ENCODE data around the gene ELAVL1. TPM values are rescaled to one million over a fixed set of nuclear protein-coding genes. Genes with fewer than 3 reads are reported as not detected.

ELAVL1 gene
- total RNA-seq, 1 donor from 2014 or later = 116 TPM

DNA sequence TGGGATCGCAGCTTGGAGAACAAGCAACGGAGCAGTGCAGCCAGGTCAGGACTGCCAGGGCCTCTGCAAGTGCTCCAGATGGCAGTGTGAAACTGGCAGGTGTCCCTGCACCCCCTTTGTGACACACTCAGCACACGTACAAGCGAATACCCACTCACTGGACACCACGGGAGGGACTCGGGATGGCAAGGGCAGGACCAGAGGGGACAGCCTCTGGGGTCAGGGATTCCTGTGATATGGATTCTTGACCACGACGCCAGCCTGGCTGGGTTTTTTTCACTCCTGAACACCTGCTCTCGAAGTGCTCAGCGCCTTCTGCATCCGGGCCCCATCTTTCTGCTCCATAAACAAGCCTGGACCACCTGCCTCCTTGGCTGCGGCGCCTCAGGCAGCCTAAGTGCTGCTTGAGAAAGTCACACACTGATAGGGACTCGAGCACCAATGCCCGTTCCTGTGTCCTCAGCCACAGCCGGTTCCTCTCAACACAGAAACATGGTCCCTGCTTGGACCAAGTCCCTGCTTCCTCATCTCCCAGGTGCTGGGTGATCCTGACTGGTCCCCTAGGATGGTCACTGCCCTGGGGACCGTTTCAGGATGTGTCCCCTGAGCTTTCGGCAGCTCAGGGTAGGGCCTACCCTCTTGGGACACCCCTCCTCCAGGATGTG, 22.0 kb downstream of the ELAVL1 start:
- H3K36me3 Mint-ChIP-seq = peaks cover 36% of the 10 kb centered on the region
- H3K27ac Mint-ChIP-seq = no peak overlapping the region
- H3K4me1 Mint-ChIP-seq = peaks cover 7% of the 10 kb centered on the region
- no peaks in the 10 kb centered on the region for H3K27me3 Mint-ChIP-seq (ENCODE audit: low read depth)
- TF ChIP-seq, protein P1, sequence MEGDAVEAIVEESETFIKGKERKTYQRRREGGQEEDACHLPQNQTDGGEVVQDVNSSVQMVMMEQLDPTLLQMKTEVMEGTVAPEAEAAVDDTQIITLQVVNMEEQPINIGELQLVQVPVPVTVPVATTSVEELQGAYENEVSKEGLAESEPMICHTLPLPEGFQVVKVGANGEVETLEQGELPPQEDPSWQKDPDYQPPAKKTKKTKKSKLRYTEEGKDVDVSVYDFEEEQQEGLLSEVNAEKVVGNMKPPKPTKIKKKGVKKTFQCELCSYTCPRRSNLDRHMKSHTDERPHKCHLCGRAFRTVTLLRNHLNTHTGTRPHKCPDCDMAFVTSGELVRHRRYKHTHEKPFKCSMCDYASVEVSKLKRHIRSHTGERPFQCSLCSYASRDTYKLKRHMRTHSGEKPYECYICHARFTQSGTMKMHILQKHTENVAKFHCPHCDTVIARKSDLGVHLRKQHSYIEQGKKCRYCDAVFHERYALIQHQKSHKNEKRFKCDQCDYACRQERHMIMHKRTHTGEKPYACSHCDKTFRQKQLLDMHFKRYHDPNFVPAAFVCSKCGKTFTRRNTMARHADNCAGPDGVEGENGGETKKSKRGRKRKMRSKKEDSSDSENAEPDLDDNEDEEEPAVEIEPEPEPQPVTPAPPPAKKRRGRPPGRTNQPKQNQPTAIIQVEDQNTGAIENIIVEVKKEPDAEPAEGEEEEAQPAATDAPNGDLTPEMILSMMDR (IDR thresholded peaks at IDR 0.05; ENCODE audit: unreplicated experiment) = no peak
- no peak overlapping the region for H3K4me3 Mint-ChIP-seq
- H3K9me3 Mint-ChIP-seq = no peaks in the 10 kb centered on the region
- no peak for DNase-seq (ENCODE audit: low spot score in 2 of 2, unreplicated experiment in 2 of 2)

DNA sequence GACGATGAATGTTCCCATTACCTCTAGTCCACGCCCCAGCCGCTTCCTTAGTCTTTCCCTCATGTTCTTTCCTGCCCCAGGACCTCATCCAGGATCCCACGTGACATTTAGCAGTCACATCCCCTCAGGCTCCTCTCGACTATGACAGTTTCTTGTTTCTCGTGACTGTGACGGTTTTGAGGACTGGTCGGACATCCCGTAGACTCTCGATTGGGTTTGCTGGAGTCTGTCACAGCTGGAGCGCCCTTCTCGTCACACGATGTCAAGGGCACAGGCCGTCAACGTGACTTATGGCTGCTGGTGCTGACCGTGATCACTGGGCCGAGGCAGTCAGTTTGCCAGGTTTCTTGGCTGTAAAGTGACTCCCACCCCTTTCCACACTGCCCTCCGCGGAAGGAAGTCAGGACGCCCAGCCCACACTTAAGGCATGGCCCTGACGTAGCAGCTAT, 22.8 kb downstream of the ELAVL1 start:
- Mint-ChIP-seq H3K36me3 (peaks cover 29% of the 10 kb centered on the region), H3K9me3 (no peaks in the 10 kb centered on the region), H3K27me3 (ENCODE audit: low read depth) (no peaks in the 10 kb centered on the region), H3K4me3 (no peak overlapping the region), H3K27ac (no peak overlapping the region), H3K4me1 (no peaks in the 10 kb centered on the region)
- TF ChIP-seq, protein P1 (IDR thresholded peaks at IDR 0.05; ENCODE audit: unreplicated experiment) = no peak
- DNase-seq (ENCODE audit: low spot score in 2 of 2, unreplicated experiment in 2 of 2) = no peak

DNA sequence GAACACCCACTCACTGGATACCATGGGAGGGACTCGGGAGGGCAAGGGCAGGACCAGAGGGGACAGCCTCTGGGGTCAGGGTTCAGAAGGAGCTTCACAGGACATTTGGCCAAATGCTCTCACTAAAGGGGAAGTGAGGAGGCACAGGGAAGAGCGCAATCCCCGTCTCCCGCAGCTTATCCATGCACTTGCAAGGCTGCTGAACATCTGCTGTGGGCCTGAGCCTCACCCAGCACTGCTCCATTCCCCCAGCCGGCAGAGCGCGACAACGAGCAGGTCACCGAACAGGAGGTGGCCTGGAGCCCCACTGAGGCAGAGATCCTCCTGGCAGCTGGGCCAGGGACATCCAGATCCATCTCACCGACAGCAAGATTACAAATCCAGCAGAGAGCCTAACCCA, 23.3 kb downstream of the ELAVL1 start:
- no peak for DNase-seq (ENCODE audit: low spot score in 2 of 2, unreplicated experiment in 2 of 2)
- Mint-ChIP-seq H3K27ac (no peak overlapping the region), H3K27me3 (ENCODE audit: low read depth) (no peaks in the 10 kb centered on the region), H3K36me3 (peaks cover 31% of the 10 kb centered on the region), H3K4me3 (no peak overlapping the region), H3K9me3 (no peaks in the 10 kb centered on the region), H3K4me1 (no peaks in the 10 kb centered on the region)
- TF ChIP-seq, protein P1 (IDR thresholded peaks at IDR 0.05; ENCODE audit: unreplicated experiment) = no peak

DNA sequence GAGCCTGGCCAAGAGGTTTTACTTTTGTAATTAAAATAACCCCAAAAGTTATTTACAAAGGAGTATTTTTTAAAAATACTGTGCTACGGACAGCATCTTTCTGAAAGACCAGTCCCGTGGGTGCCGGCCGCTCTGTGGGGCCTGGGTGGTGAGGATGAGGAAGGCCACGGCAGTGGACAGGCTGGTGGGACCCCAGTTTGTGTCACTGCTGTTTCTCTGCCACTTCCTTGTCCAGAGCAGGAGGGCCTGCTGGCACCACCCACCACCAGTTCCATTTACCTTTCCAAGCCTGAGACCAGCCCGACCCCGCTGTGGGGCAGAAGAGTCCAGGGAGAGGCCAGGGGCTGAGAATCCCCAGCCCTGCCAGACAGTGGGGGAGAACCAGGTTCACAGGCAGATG, 23.8 kb downstream of the ELAVL1 start:
- Mint-ChIP-seq H3K36me3 (peaks cover 32% of the 10 kb centered on the region), H3K27me3 (ENCODE audit: low read depth) (no peaks in the 10 kb centered on the region), H3K4me1 (no peaks in the 10 kb centered on the region), H3K27ac (no peak overlapping the region), H3K4me3 (no peak overlapping the region), H3K9me3 (no peaks in the 10 kb centered on the region)
- TF ChIP-seq, protein P1 (IDR thresholded peaks at IDR 0.05; ENCODE audit: unreplicated experiment) = no peak
- no peak for DNase-seq (ENCODE audit: low spot score in 2 of 2, unreplicated experiment in 2 of 2)

DNA sequence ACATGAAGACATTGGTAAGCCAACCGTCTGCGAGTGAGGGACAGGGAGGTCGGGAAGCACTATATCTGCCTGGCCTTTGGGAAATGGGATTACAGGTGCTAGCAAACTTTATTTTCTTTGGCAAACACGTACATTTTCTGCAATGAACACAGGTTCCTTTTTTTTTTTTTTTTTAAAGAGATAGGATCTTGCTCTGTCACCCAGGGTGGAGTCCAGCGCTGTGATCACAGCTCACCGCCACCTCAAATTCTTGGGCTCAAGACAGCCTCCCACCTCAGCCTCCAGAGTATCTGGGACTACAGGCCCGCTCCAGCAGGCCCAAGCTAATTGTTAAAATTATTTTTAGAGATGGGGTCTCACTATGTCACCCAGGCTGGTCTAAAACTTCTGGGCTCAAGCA, 24.2 kb downstream of the ELAVL1 start:
- Mint-ChIP-seq H3K36me3 (peaks cover 27% of the 10 kb centered on the region), H3K4me3 (no peak overlapping the region), H3K27ac (no peak overlapping the region), H3K9me3 (no peaks in the 10 kb centered on the region), H3K4me1 (no peaks in the 10 kb centered on the region), H3K27me3 (ENCODE audit: low read depth) (no peaks in the 10 kb centered on the region)
- no peak for DNase-seq (ENCODE audit: low spot score in 2 of 2, unreplicated experiment in 2 of 2)
- TF ChIP-seq, protein P1 (IDR thresholded peaks at IDR 0.05; ENCODE audit: unreplicated experiment) = no peak
